Measurements from ENCODE around the gene ZNF90.
"Not testable (repeated sequence)": the region's sequence is repeated elsewhere in the genome, so short reads cannot be mapped to it uniquely, and the experiment has no call there.

The ZNF90 gene

DNA sequence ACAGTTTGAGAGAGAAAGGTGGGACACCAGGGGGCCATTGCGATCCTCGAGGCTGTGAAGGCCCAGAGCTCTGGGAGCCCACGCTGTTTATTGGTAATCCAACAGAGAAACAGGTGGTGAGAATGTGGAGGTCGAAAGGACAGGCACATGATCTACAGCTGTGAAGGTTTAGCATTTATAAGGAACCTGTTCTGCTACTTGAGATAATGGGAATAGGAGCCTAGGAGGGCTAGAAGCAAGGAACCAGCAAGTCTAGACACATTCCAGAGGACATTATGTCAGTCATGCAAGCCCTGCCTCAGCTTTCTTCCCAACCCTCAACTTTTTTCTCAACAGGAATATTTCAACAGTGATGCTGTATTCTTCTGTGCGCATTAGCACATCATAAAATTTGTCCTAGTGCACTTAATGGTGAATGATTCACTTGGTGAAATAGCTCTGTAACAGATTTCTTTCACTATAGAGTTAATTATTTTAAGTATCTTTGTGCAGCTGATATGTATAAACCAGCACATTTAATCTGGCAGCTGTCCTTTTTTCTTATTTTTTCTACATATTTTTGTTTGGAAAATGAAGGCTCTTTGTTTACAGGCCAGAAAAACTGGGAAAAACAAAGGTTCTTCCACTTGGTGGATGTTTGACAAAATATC, 25.4 kb downstream of the ZNF90 start:
- no peak for DNase-seq

DNA sequence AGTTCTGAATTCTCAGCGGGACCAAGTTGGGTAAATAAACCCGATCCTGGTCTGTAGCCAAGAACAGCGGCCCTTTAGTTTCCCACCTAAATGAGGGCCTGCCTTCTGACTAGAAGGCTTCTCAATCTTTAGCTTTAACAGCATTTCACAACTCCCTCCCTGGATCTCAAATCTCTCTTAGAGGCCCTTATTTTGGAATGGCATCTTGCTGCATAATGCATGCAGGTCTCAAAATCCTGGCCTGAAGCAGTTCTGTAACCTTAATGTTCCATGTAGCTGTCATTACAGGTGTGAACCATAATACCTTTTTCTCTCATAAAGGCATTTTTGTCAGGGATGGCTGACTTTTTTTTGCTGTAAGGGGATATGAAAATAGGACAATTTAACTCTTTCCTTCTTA, 29.5 kb downstream of the ZNF90 start:
- no peak for DNase-seq

DNA sequence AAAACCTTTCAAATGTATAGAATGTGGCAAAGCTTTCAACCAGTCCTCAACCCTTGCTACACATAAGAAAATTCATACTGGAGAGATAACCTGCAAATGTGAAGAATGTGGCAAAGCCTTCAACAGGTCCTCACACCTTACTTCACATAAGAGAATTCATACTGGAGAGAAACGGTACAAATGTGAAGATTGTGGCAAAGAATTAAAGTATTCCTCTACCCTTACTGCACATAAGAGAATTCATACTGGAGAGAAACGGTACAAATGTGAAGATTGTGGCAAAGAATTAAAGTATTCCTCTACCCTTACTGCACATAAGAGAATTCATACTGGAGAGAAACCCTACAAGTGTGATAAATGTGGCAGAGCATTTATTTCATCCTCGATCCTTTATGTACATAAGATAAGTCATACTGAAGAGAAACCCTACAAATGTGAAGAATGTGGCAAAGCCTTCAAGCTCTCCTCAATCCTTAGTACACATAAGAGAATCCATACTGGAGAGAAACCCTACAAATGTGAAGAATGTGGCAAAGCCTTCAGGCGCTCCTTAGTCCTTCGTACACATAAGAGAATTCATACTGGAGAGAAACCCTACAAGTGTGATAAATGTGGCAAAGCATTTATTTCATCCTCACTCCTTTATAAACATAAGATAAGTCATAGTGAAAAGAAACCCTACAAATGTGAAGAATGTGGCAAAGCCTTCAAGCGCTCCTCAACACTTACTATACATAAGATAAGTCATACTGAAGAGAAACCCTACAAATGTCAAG, 40.5 kb downstream of the ZNF90 start:
- not testable (repeated sequence) for DNase-seq

DNA sequence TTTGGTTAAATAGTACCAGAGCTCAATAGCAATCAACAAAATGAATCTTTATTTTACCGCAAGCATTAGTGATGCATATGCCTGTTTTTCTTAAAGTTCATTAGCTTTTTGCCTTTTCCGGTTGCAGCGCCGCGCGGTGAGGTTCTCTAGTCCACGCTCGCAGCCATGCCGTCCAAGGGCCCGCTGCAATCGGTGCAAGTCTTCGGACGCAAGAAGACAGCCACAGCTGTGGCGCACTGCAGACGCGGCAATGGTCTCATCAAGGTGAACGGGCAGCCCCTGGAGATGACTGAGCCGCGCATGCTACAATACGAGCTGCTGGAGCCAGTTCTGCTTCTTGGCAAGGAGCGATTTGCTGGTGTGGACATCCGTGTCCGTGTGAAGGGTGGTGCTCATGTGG, 47.1 kb downstream of the ZNF90 start:
- DNase-seq: no peak

DNA sequence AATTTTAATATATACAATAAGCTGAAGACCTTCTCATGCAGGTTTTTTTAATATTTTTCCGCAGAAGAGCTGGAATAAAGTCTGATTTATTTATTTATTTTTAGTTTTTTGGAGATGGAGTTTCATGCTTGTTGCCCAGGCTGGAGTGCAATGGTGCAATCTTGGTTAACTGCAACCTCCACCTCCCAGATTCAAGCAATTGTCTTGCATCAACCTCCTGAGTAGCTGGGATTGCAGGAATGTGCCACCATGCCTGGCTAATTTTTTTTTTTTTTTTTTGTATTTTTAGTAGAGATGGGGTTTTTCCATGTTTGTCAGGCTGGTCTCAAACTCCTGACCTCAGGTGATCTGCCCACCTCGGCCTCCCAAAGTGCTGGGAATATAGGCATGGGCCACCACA, 55.1 kb downstream of the ZNF90 start:
- not testable (repeated sequence) for DNase-seq

DNA sequence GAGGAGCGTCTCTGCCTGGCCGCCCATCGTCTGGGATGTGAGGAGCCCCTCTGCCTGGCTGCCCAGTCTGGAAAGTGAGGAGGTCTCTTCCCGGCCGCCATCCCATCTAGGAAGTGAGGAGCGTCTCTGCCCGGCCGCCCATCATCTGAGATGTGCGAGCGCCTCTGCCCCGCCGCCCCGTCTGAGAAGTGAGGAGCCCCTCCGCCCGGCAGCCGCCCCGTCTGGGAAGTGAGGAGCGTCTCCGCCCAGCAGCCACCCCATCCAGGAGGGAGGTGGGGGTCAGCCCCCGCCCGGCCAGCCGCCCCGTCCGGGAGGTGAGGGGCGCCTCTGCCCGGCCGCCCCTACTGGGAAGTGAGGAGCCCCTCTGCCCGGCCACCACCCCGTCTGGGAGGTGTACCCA, 59.9 kb downstream of the ZNF90 start:
- not testable (repeated sequence) for DNase-seq

DNA sequence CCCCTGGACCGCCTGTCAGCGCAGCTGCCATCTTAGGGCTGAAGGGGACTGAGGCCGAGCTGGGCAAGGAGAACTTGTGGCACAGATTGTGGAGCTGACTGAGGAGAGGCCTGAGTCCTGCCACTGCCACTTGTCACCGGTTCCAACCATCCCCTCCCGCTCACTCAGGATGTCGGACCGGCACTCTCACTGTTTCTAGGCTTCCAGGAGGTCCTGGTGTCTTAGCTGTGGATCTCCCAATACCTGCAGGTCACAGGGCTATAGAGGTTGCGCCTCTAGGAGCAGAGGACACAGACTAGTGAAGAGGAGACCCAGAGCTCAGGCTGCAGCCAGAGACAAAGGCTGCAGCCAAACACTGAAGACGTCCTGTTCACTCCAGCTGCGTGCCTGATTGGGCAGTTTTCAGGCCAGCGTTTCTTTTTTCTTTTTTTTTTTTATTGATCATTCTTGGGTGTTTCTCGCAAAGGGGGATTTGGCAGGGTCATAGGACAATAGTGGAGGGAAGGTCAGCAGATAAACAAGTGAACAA, 73.9 kb downstream of the ZNF90 start:
- DNase-seq: no peak

DNA sequence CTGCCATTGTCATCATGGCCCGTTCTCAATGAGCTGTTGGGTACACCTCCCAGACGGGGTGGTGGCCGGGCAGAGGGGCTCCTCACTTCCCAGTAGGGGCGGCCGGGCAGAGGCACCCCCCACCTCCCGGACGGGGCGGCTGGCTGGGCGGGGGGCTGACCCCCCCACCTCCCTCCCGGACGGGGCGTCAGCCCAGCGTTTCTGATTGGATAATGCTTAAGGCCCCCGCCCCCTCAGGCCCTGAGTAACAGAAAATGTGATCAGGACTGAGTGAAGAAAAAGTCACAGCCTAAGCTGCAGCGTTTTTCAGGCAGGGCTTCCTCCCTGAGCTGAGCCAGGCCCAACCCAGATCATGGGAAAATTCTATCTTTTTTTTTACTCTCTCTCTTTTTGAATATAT, 74.7 kb downstream of the ZNF90 start:
- DNase-seq: not testable (repeated sequence)

DNA sequence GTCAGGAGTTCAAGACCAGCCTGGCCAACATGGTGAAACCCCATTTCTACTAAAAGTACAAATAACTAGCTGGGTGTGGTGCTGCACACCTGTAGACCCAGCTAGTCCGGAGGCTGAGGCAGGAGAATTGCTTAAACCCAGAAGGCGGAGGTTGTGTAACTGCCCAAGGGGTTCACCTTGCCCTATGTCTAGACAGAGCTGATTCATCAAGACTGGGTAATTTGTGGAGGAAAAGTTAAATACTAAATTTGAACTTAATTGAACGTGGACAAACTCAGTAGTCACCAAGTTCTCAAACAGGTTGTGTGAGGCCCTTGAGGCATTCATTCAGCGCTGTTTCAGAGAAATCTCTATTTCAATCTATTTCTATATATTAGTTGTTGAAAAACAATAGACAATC, 75.5 kb downstream of the ZNF90 start:
- DNase-seq: no peak

DNA sequence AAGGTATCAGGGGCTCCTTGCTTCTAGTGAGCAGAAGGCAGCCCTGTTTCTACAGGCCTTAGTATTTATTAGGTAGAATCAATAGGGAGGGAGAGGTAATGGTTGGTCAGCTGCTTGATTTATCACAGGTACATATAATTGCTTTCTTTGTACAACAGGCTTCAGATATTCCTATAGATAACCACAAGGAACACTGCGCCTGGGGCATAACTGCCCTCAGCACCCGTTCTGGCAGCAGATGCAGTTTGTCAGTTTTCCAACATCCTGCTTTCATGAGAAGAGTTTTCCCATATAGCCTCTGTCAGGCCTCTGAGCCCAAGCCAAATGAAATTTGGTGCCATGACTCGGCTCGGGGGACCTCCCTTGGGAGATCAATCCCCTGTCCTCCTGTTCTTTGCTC, 76.8 kb downstream of the ZNF90 start:
- DNase-seq: no peak

DNA sequence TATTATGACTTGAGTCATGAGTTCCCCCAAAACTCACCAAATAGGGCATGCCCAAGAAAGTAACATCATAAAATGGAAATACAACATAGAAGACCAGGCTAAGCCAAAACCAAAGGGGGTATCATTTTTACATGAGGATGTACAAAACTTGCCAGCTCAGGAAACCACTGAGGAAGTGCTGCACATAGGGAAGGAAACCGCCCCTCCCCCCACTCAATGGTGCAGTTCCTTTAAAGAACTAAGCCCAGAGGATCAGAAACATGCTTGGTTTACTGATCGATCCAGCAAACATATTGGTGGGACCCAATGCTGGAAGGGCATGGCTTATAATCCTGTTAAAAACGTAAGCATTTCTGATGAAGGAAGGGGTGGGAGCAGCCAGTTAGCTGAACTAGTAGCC, 85.0 kb downstream of the ZNF90 start:
- DNase-seq: peak; percentile 29

DNA sequence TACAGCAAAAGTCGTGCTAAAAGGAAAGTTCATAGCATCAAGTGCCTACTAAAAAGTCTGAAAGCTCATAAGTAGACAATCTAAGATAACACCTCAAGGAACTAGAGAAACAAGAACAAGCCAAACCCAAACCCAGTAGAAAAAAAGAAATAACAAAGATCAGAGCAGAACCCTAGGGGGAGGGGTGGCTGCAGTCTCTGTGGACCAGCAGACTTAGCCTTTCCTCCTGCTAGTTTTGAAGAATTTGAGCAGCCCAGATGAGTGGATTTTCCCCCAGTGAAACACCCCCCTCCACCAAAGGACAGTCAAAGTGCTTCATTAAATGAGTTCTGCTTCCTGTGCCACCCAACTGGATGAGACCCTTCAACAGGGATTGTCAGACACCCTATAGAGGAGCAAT, 86.7 kb downstream of the ZNF90 start:
- DNase-seq: no peak

DNA sequence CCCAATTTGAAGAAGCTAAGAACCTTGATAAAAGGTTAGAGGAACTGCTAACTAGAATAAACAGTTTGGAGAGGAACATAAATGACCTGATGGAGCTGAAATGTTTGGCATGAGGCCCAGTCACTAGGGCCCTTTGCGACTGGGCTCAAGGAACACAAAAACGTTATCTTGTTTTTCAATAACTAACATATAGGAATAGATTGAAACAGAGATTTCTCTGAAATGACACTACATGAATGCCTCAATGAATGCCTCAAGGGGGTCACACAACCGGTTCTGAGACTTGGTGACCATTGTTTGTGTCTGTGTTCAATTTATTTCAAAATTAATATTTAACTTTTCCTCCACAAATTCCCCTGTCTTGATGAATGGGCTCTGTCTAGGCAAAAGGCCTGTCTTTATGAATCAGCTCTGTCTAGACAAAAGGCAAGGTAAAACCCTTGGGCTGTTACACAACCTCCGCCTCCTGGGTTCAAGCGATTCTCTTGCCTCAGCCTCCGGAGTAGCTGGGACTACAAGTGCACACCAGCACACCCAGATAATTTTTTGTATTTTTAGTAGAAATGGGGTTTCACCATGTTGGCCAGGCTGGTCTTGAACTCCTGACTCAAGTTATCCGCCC, 88.3 kb downstream of the ZNF90 start:
- no peak for DNase-seq

DNA sequence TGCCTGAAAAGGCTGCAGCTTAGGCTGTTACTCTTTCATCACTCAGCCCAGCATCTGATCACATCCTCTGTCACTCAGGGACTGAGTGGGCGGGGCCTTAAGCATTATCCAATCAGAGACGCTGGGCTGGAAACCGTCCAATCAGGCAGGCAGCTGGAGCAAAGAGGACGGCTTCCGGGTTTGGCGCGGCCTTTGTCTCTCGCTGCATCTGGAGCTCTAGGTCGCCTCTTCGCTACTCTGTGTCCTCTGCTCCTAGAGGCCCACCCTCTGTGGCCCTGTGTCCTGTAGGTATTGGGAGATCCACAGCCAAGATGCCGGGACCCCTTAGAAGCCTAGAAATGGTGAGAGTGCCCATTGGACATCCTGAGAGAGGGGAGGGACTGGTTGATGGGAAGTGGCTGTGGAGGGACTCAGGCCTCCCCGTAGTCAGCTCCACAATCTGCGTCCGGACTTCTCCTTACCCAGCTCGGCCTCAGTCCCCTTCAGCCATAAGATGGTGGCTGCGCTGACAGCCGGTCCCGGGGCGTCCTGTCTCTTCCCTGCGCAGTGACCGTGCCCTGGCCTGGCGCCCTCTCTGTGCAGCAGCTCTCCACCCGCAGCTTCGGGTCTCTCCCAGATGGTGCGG, 89.3 kb downstream of the ZNF90 start, which contains the start of gene ZNF486:
ZNF486 (plus strand) TSS at position 195 of the 625 bp plus-strand sequence; CDS start at position 312, 117 bp downstream.
- peak; percentile 96 for DNase-seq

DNA sequence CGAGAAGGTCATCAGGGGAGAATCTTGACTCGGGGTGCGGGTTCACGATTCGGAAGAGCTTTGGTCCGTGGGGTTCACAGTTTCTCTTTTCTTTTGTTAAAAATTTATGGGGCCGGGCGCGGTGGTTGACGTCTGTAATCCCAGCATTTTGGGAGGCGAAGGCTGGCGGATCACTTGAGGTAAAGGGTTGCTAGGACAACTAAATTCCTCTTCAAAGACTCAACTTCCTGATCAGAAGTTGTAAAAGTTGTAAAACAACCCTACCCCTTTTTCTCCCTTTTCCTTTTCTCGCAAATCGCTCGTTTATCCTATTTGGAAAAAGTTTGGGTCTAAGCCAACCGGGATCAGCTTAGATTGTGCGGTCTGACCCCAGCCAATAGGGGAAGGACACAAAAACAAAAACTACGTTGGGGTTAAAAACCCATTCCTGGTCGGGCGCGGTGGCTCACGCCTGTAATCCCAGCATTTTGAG, 89.9 kb downstream of the ZNF90 start:
- DNase-seq: no peak
